GM12878 (cell line): Measurements from ENCODE around the gene PFKM. TPM values are rescaled to one million over a fixed set of nuclear protein-coding genes. Genes with fewer than 3 reads are reported as not detected.

Experiments used
- ATAC-seq: fragments of 200-7000 bp; cut with Tn5 transposase; 3 replicates; pipeline ENCODE4 v1.9.1; 2020; ENCODE audit warnings: mild to moderate bottlenecking, moderate library complexity
- BruUV-seq: library from RNA; stranded (reverse); fragments of 400-500 nt; replicated peaks from 2 replicates; lab custom pipeline; 2021; lab: Mats Ljungman, UMichigan
- CTCF ChIA-PET: fragments of 300-600 bp; sonication (Branson Sonifier 250); formaldehyde crosslinking; extraction: SDS; loops from one replicate; lab custom pipeline; 2021; ENCODE audit warnings: inconsistent platforms; lab: Yijun Ruan, JAX
- POLR2A ChIA-PET: fragments of 350-600 bp; formaldehyde crosslinking; extraction: SDS; loops from one replicate; lab custom pipeline; 2021; ENCODE audit warnings: inconsistent platforms; lab: Charles Lee
- RAD21 ChIA-PET: fragments of 300-600 bp; sonication (Branson Sonifier 250); formaldehyde crosslinking; loops from one replicate; lab custom pipeline; 2023; ENCODE audit warnings: antibody characterized with exemption; ENCODE audit not compliant: unreplicated experiment; lab: Charles Lee
- SMC1A ChIA-PET: fragments of 300-600 bp; sonication (Branson Sonifier 250); formaldehyde crosslinking; loops from one replicate; lab custom pipeline; 2023; ENCODE audit not compliant: unreplicated experiment, uncharacterized antibody; lab: Charles Lee
- DNase-seq: peaks from one replicate; pipeline ENCODE4 v3.0.0-alpha.2; 2011; ENCODE audit warnings: low read depth, low spot score
- FAIRE-seq: peaks from 3 replicates; lab custom pipeline; 2011; peaks lifted over from hg19 to GRCh38; lab: Jason Lieb, UNC
- H2AFZ ChIP-seq: 2 replicates; pipeline ENCODE4 v1.6.0; 2011; ENCODE audit warnings: low read depth, low read length, control low read depth; ENCODE audit not compliant: control insufficient read depth
- H3K27ac ChIP-seq: 2 replicates; pipeline ENCODE4 v1.5.1; 2011; ENCODE audit warnings: control low read depth; ENCODE audit not compliant: control insufficient read depth, insufficient read depth
- H3K27me3 ChIP-seq, 2 experiments: replicated peaks in 1 of 2; 2 replicates each; pipeline versions ENCODE4 v1.6.0 to v1.6.1; 2011; ENCODE audit warnings: low read length in 1 of 2; ENCODE audit not compliant: control insufficient read depth in 2 of 2, insufficient read depth in 2 of 2
- H3K36me3 ChIP-seq, 2 experiments: 2 replicates each; pipeline ENCODE4 v1.5.1; 2011; ENCODE audit warnings: low read length in 1 of 2; ENCODE audit not compliant: control insufficient read depth in 2 of 2, insufficient read depth in 2 of 2
- H3K4me1 ChIP-seq: 2 replicates; pipeline ENCODE4 v1.6.1; 2011; ENCODE audit warnings: mild to moderate bottlenecking, low read length, moderate library complexity, mixed read lengths; ENCODE audit not compliant: control insufficient read depth, insufficient read depth
- H3K4me2 ChIP-seq: 2 replicates; pipeline ENCODE4 v1.6.0; 2011; ENCODE audit warnings: control low read depth; ENCODE audit not compliant: control insufficient read depth, insufficient read depth
- H3K4me3 ChIP-seq: fragments of 200-600 bp; sonication (generic); 2 replicates; pipeline ENCODE4 v1.5.1; 2016
- H3K79me2 ChIP-seq: 2 replicates; pipeline ENCODE4 v1.6.0; 2011; ENCODE audit warnings: low read length; ENCODE audit not compliant: control insufficient read depth, insufficient read depth
- H3K9ac ChIP-seq: 2 replicates; pipeline ENCODE4 v1.8.0; 2011; ENCODE audit warnings: low read length, control low read depth, mixed read lengths; ENCODE audit not compliant: control insufficient read depth, insufficient read depth
- H3K9me3 ChIP-seq: replicated peaks from 3 replicates; pipeline ENCODE4 v1.5.1; 2011; ENCODE audit warnings: mild to moderate bottlenecking, low read length; ENCODE audit not compliant: control insufficient read depth, insufficient read depth
- H4K20me1 ChIP-seq: 2 replicates; pipeline ENCODE4 v1.6.0; 2011; ENCODE audit not compliant: control insufficient read depth, insufficient read depth
- ASH2L ChIP-seq: fragments of 300-600, 200-600 bp; sonication (generic); IDR thresholded peaks from 2 replicates; pipeline ENCODE4 v1.6.1; 2017; ENCODE audit warnings: low read depth, mild to moderate bottlenecking, borderline replicate concordance
- ATF3 ChIP-seq: IDR thresholded peaks from 2 replicates; pipeline ENCODE4 v1.6.1; 2011; ENCODE audit warnings: low read depth, mild to moderate bottlenecking, low read length, moderate library complexity, borderline replicate concordance; ENCODE audit errors: extremely low read depth
- CUX1 ChIP-seq: IDR thresholded peaks from 2 replicates; pipeline ENCODE4 v1.6.1; 2012; ENCODE audit warnings: improper control_type of control experiment, low read depth, low read length; ENCODE audit not compliant: insufficient replicate concordance
- HCFC1 ChIP-seq: fragments of 150-350 bp; IDR thresholded peaks from 2 replicates; pipeline ENCODE4 v1.6.1; 2014; ENCODE audit warnings: low read length
- NRF1 ChIP-seq: conservative IDR thresholded peaks from 2 replicates; pipeline ENCODE4 v1.6.1; 2011; ENCODE audit warnings: mild to moderate bottlenecking, low read depth, low read length, improper control_type of control experiment
- SPI1 ChIP-seq: IDR thresholded peaks from 2 replicates; pipeline ENCODE4 v1.6.1; 2011; ENCODE audit warnings: low read depth, mild to moderate bottlenecking, low read length, moderate library complexity, borderline replicate concordance; ENCODE audit not compliant: insufficient read depth
- SREBF1 ChIP-seq: IDR thresholded peaks from 2 replicates; pipeline ENCODE4 v1.6.1; 2012; ENCODE audit warnings: mild to moderate bottlenecking, low read length
- TBL1XR1 ChIP-seq: IDR thresholded peaks from 2 replicates; pipeline ENCODE4 v1.6.1; 2012; ENCODE audit warnings: low read depth, low read length, improper control_type of control experiment
- TCF3 ChIP-seq: IDR thresholded peaks from 2 replicates; pipeline ENCODE4 v1.6.1; 2012; ENCODE audit warnings: low read depth, mild to moderate bottlenecking, low read length, borderline replicate concordance; ENCODE audit not compliant: insufficient read depth
- TCF7 ChIP-seq: IDR thresholded peaks from 2 replicates; pipeline ENCODE4 v1.6.1; 2014; ENCODE audit warnings: antibody characterized with exemption, borderline replicate concordance
- USF1 ChIP-seq: IDR thresholded peaks from 2 replicates; pipeline ENCODE4 v1.6.1; 2011; ENCODE audit warnings: borderline replicate concordance, low read depth, mild to moderate bottlenecking, moderate library complexity, mixed read lengths, low read length; ENCODE audit not compliant: insufficient read depth; ENCODE audit errors: extremely low read length
- ZBED1 ChIP-seq: IDR thresholded peaks from 2 replicates; pipeline ENCODE4 v1.6.1; 2016; ENCODE audit warnings: borderline replicate concordance
- in situ Hi-C: fragments of 300-500 bp; cut with MboI; formaldehyde crosslinking; loops from 9 replicates; pipeline ENCODE4 v1.14.3; 2018; ENCODE audit warnings: mixed read lengths
- intact Hi-C: fragments of 100-400 bp; cut with micrococcal nuclease; formaldehyde crosslinking; loops from one replicate; pipeline ENCODE4 v1.14.2; 2022; ENCODE audit not compliant: unreplicated experiment
- polyA plus RNA-seq, 11 experiments: library from polyadenylated mRNA; depleted of rRNA in 4 of 11; unstranded in 6 of 11; stranded (reverse) in 5 of 11; fragments of >200 nt; fragmentation: Nextera tagmentation in 4 of 11; fragmentation: Illumina TruSeq in 1 of 11; extraction: Ambion mirVana in 4 of 11; extraction: Trizol in 1 of 11; gene quantifications; 1 replicate in 1 of 11; 2 replicates in 10 of 11; pipeline versions ENCODE4 v1.2.1 to v1.2.3, GENCODE V29; 2011 to 2016; ENCODE audit warnings: inconsistent platforms in 2 of 11, missing spikeins in 2 of 11, low read depth in 1 of 11
- total RNA-seq, 4 experiments: library from RNA; depleted of rRNA in 3 of 4; stranded (reverse); fragments of >200 nt in 3 of 4; fragmentation: Illumina TruSeq in 1 of 4; extraction: Trizol in 1 of 4; gene quantifications; 2 replicates each; pipeline versions ENCODE4 v1.2.1 to v1.2.3, GENCODE V29; 2013 to 2021
- TF ChIP-seq, protein P1 (sequence below): fragments of 450-650 bp; formaldehyde crosslinking; IDR thresholded peaks from 2 replicates; pipeline ENCODE4 v1.4.0; 2022; ENCODE audit warnings: mild to moderate bottlenecking, moderate library complexity

The PFKM gene
- total and polyA plus RNA-seq, 10 of the 15 experiments (the other 5 are each of a cell fraction or from before 2014, with no cell fraction given): 27.6 to 80.0 (median 55.8) TPM

DNA sequence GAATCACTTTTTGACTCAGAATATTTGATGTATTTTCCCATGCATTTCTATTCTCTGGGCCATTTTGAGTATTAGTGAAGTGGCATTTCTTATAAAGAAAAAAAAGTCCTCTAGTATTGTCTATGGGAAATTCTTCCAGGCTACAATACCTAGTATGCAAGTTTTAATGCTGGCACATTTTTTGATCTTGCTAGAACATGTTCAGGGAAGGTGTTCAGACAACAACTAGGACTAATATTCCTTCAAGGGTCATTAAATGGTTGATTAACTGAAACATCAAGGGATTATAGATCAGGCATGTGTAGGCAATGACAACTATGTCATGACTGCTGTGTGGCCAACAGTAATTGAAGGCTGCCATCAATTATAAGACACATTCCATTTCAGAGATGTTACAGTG is 71.9 kb downstream of the PFKM start:
- Histone ChIP-seq H2AFZ (no peak overlapping the region), H3K27me3 (peaks cover 0 to 2% of the 10 kb centered on the region in 2 experiments; a peak in 1 of 4 replicates), H3K4me2 (no peak overlapping the region), H3K27ac (no peak overlapping the region), H3K9me3 (no peaks in the 10 kb centered on the region), H3K9ac (no peak overlapping the region), H3K36me3 (no peaks in the 10 kb centered on the region), H3K4me1 (no peaks in the 10 kb centered on the region), H3K79me2 (no peaks in the 10 kb centered on the region), H4K20me1 (no peaks in the 10 kb centered on the region), H3K4me3 (no peak overlapping the region)
- ChIA-PET SMC1A (no interaction called here), POLR2A (no interaction called here), RAD21 (no interaction called here), CTCF (no interaction called here)
- intact Hi-C loops: loop anchor here (10.0 kb wide), 1 partner anchor 164 kb away; the partner anchor contains the start of gene ZNF641
- DNase-seq (no peak), FAIRE-seq (no peak), ATAC-seq (no peak)
- in situ Hi-C loops: no loop called here
- BruUV-seq: no TSS peak
- TF ChIP-seq TBL1XR1 (no peak), ZBED1 (no peak), SREBF1 (no peak), ATF3 (no peak), CUX1 (no peak), HCFC1 (no peak), TCF7 (no peak), SPI1 (no peak), USF1 (no peak), TCF3 (no peak), ASH2L (no peak), NRF1 (no peak)
- TF ChIP-seq, protein P1, sequence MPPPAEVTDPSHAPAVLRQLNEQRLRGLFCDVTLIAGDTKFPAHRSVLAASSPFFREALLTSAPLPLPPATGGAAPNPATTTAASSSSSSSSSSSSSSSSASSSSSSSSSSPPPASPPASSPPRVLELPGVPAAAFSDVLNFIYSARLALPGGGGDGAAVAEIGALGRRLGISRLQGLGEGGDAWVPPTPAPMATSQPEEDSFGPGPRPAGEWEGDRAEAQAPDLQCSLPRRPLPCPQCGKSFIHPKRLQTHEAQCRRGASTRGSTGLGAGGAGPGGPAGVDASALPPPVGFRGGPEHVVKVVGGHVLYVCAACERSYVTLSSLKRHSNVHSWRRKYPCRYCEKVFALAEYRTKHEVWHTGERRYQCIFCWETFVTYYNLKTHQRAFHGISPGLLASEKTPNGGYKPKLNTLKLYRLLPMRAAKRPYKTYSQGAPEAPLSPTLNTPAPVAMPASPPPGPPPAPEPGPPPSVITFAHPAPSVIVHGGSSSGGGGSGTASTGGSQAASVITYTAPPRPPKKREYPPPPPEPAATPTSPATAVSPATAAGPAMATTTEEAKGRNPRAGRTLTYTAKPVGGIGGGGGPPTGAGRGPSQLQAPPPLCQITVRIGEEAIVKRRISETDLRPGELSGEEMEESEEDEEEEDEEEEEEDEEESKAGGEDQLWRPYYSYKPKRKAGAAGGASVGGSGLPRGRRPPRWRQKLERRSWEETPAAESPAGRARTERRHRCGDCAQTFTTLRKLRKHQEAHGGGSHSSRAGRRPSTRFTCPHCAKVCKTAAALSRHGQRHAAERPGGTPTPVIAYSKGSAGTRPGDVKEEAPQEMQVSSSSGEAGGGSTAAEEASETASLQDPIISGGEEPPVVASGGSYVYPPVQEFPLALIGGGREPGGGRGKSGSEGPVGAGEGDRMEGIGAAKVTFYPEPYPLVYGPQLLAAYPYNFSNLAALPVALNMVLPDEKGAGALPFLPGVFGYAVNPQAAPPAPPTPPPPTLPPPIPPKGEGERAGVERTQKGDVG (CRISPR knock-in tag): no peak
